Measurements from ENCODE around the gene LEPROT. TPM values are rescaled to one million over a fixed set of nuclear protein-coding genes. Genes with fewer than 3 reads are reported as not detected.

The LEPROT gene
- total RNA-seq, 2 experiments from 2014 or later = 10.9 to 11.3 TPM

DNA sequence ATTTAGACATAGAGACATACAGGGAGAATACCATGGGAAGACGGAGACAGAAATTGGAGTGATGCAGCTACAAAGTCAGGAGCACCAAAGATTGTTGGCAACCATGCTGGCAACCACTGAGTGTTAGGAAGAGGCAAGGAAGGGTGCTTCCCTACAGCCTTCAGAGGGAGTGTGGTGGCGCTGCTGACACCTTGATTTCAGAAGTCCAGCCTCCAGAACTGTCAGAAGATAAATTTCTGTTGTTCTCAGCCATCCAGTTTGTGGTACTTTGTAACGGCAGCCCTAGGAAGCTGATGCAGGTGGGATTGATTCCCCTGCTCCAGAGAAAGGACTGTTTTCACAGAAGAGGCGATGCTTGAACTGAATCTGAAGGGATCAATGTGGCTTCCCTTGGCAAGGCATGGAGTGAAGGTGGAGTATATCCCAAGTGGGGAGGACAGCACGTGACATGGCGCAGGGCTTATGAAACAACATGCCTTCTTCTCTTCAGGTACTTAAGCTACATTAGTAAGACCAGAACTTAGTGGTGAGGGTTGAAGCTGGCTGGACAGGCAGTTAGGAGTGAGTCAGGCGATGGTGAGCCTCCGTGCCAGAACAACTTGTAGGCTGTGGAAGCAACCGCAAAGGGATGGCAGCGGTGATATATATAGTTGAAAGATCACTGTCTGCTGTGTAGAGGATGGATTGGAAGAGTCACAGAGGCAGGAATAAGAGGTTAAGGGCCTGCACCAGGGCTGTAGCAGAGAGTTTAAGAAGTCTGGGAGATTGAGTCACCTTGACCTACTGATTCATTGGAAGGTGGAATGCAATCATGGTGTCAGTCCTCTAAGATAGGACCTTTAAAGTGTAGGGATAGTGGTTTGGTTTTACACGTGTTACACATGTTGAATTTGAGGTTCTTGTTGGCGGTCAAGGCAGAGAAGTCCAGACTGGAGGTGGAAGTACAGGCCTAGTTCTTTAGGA, 2.1 kb downstream of the LEPROT start:
- Mint-ChIP-seq H3K27ac (no peak overlapping the region), H3K4me1 (peaks cover 12% of the 10 kb centered on the region), H3K27me3 (no peaks in the 10 kb centered on the region), H3K36me3 (peaks cover 17% of the 10 kb centered on the region), H3K4me3 (no peak overlapping the region), H3K9me3 (no peaks in the 10 kb centered on the region)
- DNase-seq = no peak

DNA sequence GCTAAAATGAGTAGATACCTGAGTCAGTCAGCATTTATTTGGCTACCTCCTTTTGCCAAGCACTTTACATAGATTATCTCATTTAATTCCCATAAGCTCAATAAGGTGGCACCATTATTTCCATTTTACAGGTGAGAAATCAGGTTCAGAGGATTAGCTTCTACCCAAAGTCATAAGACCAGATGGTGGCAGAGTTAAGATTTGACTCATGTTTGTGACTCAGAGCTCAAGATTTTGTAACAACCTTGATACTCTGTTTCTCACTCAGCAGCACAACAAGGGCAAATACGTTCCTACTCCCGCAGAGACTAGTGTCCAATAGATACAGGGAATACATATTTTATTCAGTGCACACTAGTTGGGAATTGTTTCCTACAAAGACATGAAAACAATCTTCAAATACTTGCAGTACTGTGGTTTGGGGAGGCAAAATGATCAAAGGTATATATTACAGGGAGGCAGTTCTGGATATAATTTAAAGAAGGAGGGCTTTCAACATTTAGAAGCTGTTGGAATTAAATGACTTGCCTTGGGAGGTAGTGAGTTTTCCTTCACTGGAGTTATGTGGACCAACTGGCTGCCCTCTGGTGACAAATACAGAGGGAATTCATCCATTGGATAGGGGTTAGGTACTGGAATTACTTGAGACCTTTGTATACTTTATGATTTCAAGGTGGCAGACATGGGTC, 3.6 kb downstream of the LEPROT start:
- no peaks in the 10 kb centered on the region for H3K9me3 Mint-ChIP-seq
- peaks cover 17% of the 10 kb centered on the region for H3K36me3 Mint-ChIP-seq
- no peaks in the 10 kb centered on the region for H3K27me3 Mint-ChIP-seq
- no peak overlapping the region for H3K4me3 Mint-ChIP-seq
- no peak overlapping the region for H3K27ac Mint-ChIP-seq
- no peak for DNase-seq
- peaks cover 7% of the 10 kb centered on the region for H3K4me1 Mint-ChIP-seq

DNA sequence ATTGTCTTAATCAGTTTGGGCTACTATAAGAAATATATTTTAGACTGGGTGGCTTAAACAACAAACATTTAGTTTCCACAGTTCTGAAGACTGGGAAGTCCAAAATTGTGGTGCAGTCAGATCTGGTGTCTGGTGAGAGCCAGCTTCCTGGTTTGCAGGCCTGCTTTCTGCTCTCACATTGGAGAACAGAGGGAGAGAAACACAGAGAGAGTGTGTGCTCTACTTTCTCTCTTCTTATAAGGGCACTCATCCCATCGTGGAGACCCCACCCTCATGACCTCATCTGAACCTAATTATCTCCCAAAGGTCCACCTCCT, 4.1 kb downstream of the LEPROT start:
- H3K36me3 Mint-ChIP-seq = peaks cover 17% of the 10 kb centered on the region
- H3K4me1 Mint-ChIP-seq = peaks cover 3% of the 10 kb centered on the region
- no peaks in the 10 kb centered on the region for H3K9me3 Mint-ChIP-seq
- H3K4me3 Mint-ChIP-seq = no peak overlapping the region
- H3K27ac Mint-ChIP-seq = no peak overlapping the region
- DNase-seq = no peak
- H3K27me3 Mint-ChIP-seq = no peaks in the 10 kb centered on the region

DNA sequence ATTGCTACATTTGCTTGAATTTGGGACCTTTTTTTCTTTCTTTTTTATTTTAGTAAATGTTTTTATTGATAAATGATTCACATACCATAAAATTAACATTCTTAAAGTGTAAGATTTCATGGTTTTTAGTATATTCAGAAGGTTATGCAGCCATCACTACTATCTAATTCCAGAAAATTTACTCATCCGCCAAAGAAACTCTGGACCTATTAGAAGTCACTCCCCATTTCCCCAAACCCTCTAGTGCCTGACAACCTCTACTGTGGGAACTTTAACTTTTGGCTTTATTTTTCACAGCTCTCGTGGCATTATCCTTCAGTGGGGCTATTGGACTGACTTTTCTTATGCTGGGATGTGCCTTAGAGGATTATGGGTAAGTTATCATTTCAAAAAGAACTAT, 4.5 kb downstream of the LEPROT start:
- Mint-ChIP-seq H3K36me3 (peaks cover 17% of the 10 kb centered on the region), H3K9me3 (no peaks in the 10 kb centered on the region), H3K4me1 (no peaks in the 10 kb centered on the region), H3K27ac (no peak overlapping the region), H3K4me3 (no peak overlapping the region), H3K27me3 (no peaks in the 10 kb centered on the region)
- no peak for DNase-seq

DNA sequence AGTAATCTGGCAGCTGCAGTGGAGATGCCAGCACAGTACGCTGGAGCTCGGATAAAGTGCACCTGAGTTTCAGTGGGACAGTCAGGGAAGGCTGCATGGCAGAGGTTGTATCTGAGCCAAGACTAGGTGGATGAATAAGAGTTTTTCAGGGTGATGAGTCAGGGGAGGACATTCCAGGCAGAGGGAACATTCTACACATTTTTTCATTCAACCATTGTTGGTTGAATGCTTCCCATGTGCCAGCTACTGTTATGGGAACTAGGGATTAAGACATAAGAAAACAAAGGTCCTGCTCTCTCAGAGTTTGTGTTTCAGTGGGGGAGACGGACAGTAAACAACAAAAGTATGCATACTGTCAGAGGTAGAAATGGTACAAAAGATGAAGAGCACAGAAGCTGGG, 5.2 kb downstream of the LEPROT start:
- Mint-ChIP-seq H3K9me3 (no peaks in the 10 kb centered on the region), H3K27me3 (no peaks in the 10 kb centered on the region), H3K36me3 (peaks cover 17% of the 10 kb centered on the region), H3K4me3 (no peak overlapping the region), H3K27ac (no peak overlapping the region), H3K4me1 (no peaks in the 10 kb centered on the region)
- no peak for DNase-seq

DNA sequence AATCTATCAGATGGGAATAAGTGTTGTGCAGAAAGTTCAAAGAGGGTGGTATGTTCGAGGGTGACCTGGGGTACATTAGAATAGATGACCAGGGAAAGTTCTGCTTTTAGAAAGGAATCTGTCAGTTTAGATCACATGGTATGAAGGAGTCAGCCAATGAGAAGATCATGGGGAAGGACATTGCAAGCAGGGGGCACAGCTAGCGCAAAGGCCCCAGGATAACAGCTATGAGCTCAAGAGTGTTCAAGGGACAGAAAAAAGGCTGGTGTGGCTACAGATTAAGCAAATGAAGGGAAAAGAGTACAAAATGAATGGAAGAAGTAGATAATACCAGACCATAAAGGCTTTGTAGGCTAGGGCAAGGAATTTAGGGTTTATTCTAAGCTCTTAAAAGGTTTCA, 8.6 kb downstream of the LEPROT start:
- Mint-ChIP-seq H3K27ac (no peak overlapping the region), H3K27me3 (no peaks in the 10 kb centered on the region)

DNA sequence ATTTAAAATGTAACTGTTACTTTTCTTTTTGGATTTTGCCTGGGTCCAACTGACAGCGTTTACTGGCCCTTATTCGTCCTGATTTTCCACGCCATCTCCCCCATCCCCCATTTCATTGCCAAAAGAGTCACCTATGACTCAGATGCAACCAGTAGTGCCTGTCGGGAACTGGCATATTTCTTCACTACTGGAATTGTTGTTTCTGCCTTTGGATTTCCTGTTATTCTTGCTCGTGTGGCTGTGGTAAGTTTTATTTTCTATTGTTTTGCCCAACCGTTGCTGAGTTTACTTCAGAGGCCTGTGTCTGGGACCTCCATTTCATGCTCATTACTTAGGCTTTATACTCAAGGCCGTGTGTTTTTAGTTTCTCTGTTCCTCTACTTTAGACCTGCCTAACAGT, 9.3 kb downstream of the LEPROT start:
- DNase-seq = no peak

More for the DNA sequence above, 8.6 kb downstream of the LEPROT start:
- H3K36me3 Mint-ChIP-seq = peaks cover 17% of the 10 kb centered on the region
- no peak for DNase-seq
- H3K9me3 Mint-ChIP-seq = no peaks in the 10 kb centered on the region
- H3K4me3 Mint-ChIP-seq = no peak overlapping the region
- peaks cover 1% of the 10 kb centered on the region for H3K4me1 Mint-ChIP-seq

DNA sequence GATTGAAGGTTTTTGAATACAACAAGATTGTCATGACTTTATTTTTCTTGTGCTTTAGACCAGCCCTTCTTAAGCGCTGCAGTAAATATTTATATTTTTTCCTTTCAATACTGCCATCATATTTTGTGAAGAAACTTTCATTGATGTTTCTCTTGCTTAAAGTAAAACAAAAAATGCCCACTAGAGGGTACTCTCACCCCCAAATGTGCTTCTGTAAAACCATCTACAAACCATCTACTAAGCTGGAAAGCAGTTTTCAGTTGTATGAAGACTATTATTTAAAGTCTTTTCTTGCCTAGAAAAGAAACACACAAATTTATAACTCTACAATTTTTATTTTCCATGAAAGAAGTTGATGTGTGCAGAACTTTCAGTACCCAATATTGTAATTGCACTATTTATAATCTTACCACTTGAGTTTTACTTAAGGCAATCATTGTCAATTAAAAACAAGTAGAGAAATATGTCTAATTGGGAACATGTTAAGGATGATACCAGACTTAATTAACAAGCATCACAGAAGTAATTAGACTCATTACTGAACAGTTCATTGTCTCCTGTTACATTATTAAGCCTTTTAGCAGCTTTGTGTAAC, 10.7 kb downstream of the LEPROT start:
- Mint-ChIP-seq H3K4me3 (no peak overlapping the region), H3K27me3 (no peaks in the 10 kb centered on the region), H3K36me3 (peaks cover 9% of the 10 kb centered on the region), H3K27ac (no peak overlapping the region), H3K9me3 (no peaks in the 10 kb centered on the region), H3K4me1 (peaks cover 1% of the 10 kb centered on the region)
- no peak for DNase-seq

More for the DNA sequence above, 9.3 kb downstream of the LEPROT start:
- Mint-ChIP-seq H3K4me3 (no peak overlapping the region), H3K36me3 (peaks cover 15% of the 10 kb centered on the region), H3K4me1 (peaks cover 1% of the 10 kb centered on the region), H3K27me3 (no peaks in the 10 kb centered on the region), H3K27ac (no peak overlapping the region), H3K9me3 (no peaks in the 10 kb centered on the region)

DNA sequence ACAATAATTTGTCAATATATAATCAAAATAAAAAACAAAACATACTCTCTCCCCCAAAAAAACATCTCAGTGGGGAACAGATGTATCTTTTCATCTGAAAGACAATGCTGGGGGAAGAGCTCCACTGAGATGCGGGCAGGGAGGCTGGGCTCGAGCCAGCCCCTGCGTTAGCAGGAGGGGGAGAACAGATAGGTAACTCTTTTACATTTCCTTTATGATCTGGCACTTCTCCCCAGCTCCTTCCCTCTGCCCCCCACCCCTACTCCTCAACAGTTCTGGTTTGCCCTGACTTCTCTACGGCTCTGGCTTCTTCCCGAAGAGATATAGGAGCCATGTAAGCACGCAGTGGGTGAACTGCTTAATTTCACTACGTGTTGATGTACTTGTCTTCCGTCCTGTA, 12.4 kb downstream of the LEPROT start:
- Mint-ChIP-seq H3K4me3 (no peak overlapping the region), H3K4me1 (peaks cover 1% of the 10 kb centered on the region), H3K36me3 (peaks cover 7% of the 10 kb centered on the region), H3K27me3 (no peaks in the 10 kb centered on the region), H3K9me3 (no peaks in the 10 kb centered on the region), H3K27ac (no peak overlapping the region)
- no peak for DNase-seq

DNA sequence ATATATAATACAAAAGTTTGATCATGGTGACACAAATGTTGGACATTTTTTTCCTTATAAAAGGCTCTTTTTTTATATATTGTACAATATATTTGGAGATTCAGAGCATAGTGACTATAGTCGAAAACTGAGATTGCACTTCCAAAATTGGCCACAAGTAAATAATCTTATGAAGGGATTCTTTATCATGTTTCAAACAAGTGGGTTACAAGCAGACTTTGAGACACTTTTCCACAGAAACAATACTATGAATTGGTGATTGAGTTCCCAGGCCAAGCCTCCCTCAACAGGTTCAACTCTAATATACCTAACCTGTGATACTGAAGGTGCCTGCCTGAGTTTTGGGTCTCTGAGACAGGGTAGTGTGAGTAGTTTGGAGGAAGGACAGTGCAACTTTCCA, 13.8 kb downstream of the LEPROT start:
- H3K27ac Mint-ChIP-seq = no peak overlapping the region
- no peak for DNase-seq
- H3K27me3 Mint-ChIP-seq = no peaks in the 10 kb centered on the region
- peaks cover 1% of the 10 kb centered on the region for H3K4me1 Mint-ChIP-seq
- no peaks in the 10 kb centered on the region for H3K9me3 Mint-ChIP-seq
- H3K36me3 Mint-ChIP-seq = peaks cover 7% of the 10 kb centered on the region
- H3K4me3 Mint-ChIP-seq = no peak overlapping the region

DNA sequence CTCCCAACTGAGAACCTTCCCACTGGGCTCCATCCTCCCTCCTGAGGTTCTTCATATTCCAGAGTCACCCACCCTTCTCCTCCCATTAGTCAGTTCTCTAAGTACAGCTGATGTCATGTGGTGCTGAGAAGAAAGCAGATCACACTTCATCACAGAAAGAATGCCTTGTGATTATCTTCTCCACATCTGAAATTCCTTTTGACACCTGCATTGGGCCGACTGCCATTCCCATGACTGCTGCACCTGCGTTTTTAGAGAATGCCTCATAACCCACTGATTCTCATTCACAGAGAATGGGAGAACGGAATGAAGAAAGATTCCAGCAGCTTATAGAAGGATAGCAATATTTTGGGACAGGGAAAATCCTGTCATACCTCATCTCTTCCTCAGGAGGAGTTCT, 14.3 kb downstream of the LEPROT start:
- Mint-ChIP-seq H3K36me3 (peaks cover 7% of the 10 kb centered on the region), H3K4me1 (peaks cover 1% of the 10 kb centered on the region), H3K27ac (no peak overlapping the region), H3K9me3 (no peaks in the 10 kb centered on the region), H3K4me3 (no peak overlapping the region), H3K27me3 (no peaks in the 10 kb centered on the region)
- DNase-seq = no peak

DNA sequence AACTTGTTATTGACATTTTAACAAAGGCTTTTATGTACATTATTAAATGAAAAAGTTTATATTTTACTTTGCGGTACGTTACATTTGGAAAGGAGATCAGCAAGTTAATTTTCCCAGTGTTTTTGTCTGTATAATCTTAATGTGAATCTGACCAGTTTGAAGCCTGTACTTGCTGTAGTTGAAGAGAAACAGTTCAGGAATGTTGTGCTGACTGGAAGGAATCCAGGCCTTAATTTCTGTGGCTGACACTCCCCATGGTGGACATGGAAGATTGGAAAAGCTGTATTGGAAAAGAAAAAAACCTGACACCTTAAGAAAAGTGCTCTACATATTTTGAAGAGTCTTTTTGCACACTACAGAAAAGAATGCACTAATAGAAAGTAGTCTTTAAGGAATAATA, 15.5 kb downstream of the LEPROT start:
- Mint-ChIP-seq H3K9me3 (no peaks in the 10 kb centered on the region), H3K4me1 (peaks cover 1% of the 10 kb centered on the region), H3K4me3 (no peak overlapping the region), H3K36me3 (peaks cover 7% of the 10 kb centered on the region), H3K27ac (no peak overlapping the region), H3K27me3 (no peaks in the 10 kb centered on the region)
- no peak for DNase-seq

DNA sequence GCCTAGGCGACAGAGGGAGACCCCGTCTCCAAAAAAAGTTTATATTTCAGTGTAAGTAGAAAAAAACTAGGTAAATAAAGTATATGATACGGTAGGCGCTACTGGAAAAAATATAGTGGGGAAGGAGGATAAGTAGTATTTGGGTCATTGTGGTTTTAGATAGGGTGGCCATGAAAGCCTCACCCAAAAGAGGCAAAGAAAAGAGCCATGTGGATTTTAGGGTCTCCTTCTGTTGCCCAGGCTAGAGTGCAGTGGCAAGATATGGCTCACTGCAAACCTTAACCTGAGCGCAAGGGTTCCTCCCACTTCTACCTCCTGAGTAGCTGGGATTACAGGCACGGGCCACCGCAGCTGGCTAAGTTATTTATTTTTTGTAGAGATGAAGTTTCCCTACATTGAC, 17.1 kb downstream of the LEPROT start:
- H3K9me3 Mint-ChIP-seq = no peaks in the 10 kb centered on the region
- no peak for DNase-seq
- no peak overlapping the region for H3K27ac Mint-ChIP-seq
- H3K27me3 Mint-ChIP-seq = no peaks in the 10 kb centered on the region
- no peaks in the 10 kb centered on the region for H3K4me1 Mint-ChIP-seq
- H3K4me3 Mint-ChIP-seq = no peak overlapping the region
- peaks cover 7% of the 10 kb centered on the region for H3K36me3 Mint-ChIP-seq

DNA sequence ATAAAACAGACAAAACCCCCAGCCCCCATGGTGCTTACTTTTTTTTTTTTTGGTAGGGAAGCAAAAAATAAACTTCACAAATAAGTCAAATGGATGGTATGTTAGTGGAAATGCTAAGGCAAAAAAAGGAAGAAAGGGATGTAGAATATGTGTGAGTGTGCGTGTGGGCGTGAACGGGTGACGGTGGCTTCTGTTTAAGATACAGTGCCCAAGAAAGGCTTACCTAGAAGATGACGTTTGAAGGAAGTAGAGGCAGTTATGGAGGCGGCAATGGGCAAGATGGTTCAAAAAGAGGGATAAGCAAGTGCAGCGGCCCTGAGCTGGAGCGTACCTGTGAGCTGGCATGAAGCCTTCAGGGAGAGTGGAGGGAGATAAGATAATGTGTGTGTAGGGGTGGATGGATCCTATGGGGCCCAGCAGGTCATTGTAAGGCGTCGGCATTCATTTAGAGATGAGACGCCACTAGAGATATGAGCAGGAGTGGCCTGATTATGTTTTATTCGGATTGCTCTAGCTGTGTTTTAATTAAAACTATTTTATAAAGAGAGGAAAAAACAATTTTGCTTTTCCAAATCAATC, 19.9 kb downstream of the LEPROT start:
- no peak for DNase-seq
- no peak overlapping the region for H3K27ac Mint-ChIP-seq

DNA sequence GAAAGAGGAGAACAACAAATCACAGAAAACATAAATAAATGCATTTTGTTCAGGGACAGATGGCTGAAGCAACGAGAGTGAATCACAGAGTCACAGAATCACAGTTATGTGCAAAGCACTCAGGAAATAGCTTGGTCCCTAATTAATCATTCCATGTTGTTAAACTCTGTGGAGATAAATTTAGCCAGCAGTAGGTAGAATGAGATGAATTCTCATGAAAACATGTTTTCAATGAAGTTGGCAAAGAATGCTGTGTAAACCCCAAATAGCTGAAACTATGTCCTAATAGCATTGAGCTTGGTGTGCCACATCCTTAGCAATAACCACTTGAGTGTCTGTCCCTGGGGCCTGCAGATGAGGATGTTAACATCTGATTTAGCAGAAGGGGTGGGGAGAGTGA, 20.4 kb downstream of the LEPROT start:
- Mint-ChIP-seq H3K36me3 (peaks cover 4% of the 10 kb centered on the region), H3K27ac (no peak overlapping the region), H3K9me3 (no peaks in the 10 kb centered on the region)

More for the DNA sequence above, 19.9 kb downstream of the LEPROT start:
- no peaks in the 10 kb centered on the region for H3K27me3 Mint-ChIP-seq
- H3K9me3 Mint-ChIP-seq = no peaks in the 10 kb centered on the region
- no peak overlapping the region for H3K4me3 Mint-ChIP-seq
- peaks cover 4% of the 10 kb centered on the region for H3K36me3 Mint-ChIP-seq
- peaks cover 3% of the 10 kb centered on the region for H3K4me1 Mint-ChIP-seq

More for the DNA sequence above, 20.4 kb downstream of the LEPROT start:
- no peak overlapping the region for H3K4me3 Mint-ChIP-seq
- H3K4me1 Mint-ChIP-seq = peaks cover 3% of the 10 kb centered on the region
- no peaks in the 10 kb centered on the region for H3K27me3 Mint-ChIP-seq
- DNase-seq = no peak
